BLaER1 treated with 17β-estradiol and CSF1 and Interleukin-3, amounts not matched to agents 10 nM and 100 nM (cell line): ENCODE measurements around the gene MRPL52.
"Not testable (repeated sequence)": the region's sequence is repeated elsewhere in the genome, so short reads cannot be mapped to it uniquely, and the experiment has no call there.

Experiments
- H3K27ac ChIP-seq, 11 experiments: shearing (Covaris generic); formaldehyde crosslinking; 2 replicates each; pipeline ENCODE4 v1.8.1; 2022
- H3K27me3 ChIP-seq, 11 experiments: shearing (Covaris generic); formaldehyde crosslinking; 2 replicates each; pipeline ENCODE4 v1.8.1; 2022
- H3K36me3 ChIP-seq, 11 experiments: shearing (Covaris generic); formaldehyde crosslinking; 2 replicates each; pipeline ENCODE4 v1.8.1; 2022
- H3K4me1 ChIP-seq, 10 experiments: shearing (Covaris generic); formaldehyde crosslinking; 2 replicates each; pipeline ENCODE4 v1.8.1; 2022
- H3K4me2 ChIP-seq, 11 experiments: shearing (Covaris generic); formaldehyde crosslinking; 2 replicates each; pipeline ENCODE4 v1.8.1; 2022
- H3K4me3 ChIP-seq, 10 experiments: shearing (Covaris generic); formaldehyde crosslinking; 2 replicates each; pipeline ENCODE4 v1.8.1; 2022
- H3K9ac ChIP-seq, 11 experiments: shearing (Covaris generic); formaldehyde crosslinking; 2 replicates each; pipeline ENCODE4 v1.8.1; 2022
- H3K9me3 ChIP-seq, 11 experiments: shearing (Covaris generic); formaldehyde crosslinking; replicated peaks in 1 of 11; 2 replicates each; pipeline ENCODE4 v1.8.1; 2022
- H4K20me1 ChIP-seq, 11 experiments: shearing (Covaris generic); formaldehyde crosslinking; 2 replicates each; pipeline ENCODE4 v1.8.1; 2022
- Cebpa-rat ChIP-seq, 11 experiments: shearing (Covaris generic); IDR thresholded peaks; 2 replicates each; pipeline ENCODE4 v1.8.1; 2022

MRPL52 gene

DNA sequence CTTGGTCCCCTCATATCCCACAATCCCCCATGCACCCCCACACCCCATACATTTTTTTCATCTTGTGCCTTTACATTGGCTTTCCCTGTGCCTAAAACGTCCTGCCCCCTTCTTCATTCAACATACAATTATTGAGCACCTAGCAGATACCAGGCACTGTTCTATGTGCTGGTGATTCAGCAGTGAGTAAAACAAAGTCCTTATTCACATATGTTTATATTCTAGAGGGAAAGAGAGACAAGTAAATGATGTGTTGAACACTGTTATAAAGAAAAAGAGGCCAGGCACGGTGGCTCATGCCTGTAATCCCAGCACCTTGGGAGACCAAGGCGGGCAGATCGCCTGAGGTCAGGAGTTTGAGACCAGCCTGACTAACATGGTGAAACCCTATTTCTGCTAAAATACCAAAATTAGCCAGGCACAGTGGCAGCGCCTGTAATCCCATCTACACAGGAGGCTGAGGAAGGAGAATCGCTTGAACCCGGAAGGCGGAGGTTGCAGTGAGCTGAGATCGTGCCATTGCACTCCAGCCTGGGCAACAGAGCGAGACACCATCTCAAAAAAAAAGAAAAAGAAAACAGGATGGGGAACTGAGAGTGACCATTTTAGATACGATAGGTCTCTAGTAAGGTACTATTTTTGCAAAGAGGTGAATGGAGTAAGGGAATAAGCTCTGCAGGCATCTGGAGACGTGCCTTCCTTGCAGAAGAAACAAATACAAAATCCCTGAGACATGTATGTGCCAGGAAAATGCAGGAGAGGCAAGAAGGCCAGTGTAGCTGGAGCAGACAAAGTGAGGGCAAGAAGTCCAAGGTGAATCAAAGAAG, 26.6 kb upstream of the MRPL52 start:
- no peaks in the 10 kb centered on the region for H3K27me3 ChIP-seq
- peak overlapping the region; percentile 3 to 88 (median 52); a peak in 17 of 22 replicates for H3K4me2 ChIP-seq
- no peak for TF ChIP-seq Cebpa-rat (IDR thresholded peaks at IDR 0.05)
- peaks cover 0 to 62% (median 0%) of the 10 kb centered on the region in 11 experiments; a peak in 5 of 22 replicates for H4K20me1 ChIP-seq
- H3K36me3 ChIP-seq, result peaks cover 0 to 64% (median 0%) of the 10 kb centered on the region in 11 experiments; a peak in 7 of 22 replicates
- H3K9me3 ChIP-seq, result no peaks in the 10 kb centered on the region
- no peak overlapping the region for H3K4me3 ChIP-seq
- H3K9ac ChIP-seq, result no peak overlapping the region
- peak overlapping the region in 1 of 11 experiments; percentile 17; a peak in 2 of 22 replicates for H3K27ac ChIP-seq
- peaks cover 0 to 89% (median 48%) of the 10 kb centered on the region in 10 experiments; a peak in 18 of 20 replicates for H3K4me1 ChIP-seq

DNA sequence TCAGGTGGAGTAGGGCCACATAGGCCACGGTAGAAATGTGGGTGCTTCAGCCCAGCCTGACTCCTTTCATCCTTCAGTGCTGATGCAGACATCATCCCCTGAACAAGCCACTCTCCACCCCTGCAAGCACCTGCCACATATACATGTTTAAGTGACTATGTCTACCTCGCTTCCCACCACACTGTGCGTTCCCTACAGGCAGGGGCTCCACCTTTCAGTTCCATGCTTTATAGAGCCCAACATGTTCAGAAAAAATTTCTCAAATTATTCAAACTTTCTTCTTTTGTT, 26.1 kb upstream of the MRPL52 start:
- H3K9me3 ChIP-seq, result no peaks in the 10 kb centered on the region
- no peaks in the 10 kb centered on the region for H3K27me3 ChIP-seq
- H3K9ac ChIP-seq, result no peak overlapping the region
- H3K27ac ChIP-seq, result no peak overlapping the region
- TF ChIP-seq Cebpa-rat (IDR thresholded peaks at IDR 0.05), result no peak
- peaks cover 0 to 67% (median 0%) of the 10 kb centered on the region in 11 experiments; a peak in 5 of 22 replicates for H4K20me1 ChIP-seq
- H3K4me2 ChIP-seq, result peak overlapping the region in 10 of 11 experiments; percentile 3 to 88 (median 57); a peak in 15 of 22 replicates
- peaks cover 0 to 70% (median 0%) of the 10 kb centered on the region in 11 experiments; a peak in 7 of 22 replicates for H3K36me3 ChIP-seq
- H3K4me3 ChIP-seq, result no peak overlapping the region
- peaks cover 0 to 89% (median 44%) of the 10 kb centered on the region in 10 experiments; a peak in 18 of 20 replicates for H3K4me1 ChIP-seq

DNA sequence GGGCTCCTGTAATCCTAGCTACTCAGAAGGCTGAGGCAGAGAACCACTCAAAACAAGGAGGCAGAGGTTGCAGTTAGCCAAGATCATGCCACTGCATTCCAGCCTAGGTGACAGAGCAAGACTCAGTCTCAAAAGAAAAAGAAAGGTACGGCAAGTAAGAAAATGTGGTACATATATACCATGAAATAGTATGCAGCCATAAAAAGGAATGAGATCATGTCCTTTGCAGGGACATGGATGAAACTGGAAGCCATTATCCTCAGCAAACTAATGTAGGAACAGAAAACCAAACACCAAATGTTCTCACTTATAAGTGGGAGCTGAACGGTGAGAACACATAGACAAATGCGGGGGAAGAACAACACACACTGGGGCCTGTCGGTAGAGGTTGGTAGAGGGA, 24.5 kb upstream of the MRPL52 start:
- H3K9me3 ChIP-seq, H3K27ac ChIP-seq, H3K27me3 ChIP-seq, H3K4me3 ChIP-seq, H3K9ac ChIP-seq: not testable (repeated sequence)
- Histone ChIP-seq H3K4me2 (peak overlapping the region in 2 of 11 experiments; percentile 53 to 86; a peak in 2 of 22 replicates), H4K20me1 (peaks cover 0 to 80% (median 0%) of the 10 kb centered on the region in 11 experiments; a peak in 5 of 22 replicates), H3K36me3 (peaks cover 0 to 86% (median 0%) of the 10 kb centered on the region in 11 experiments; a peak in 9 of 22 replicates), H3K4me1 (peaks cover 0 to 89% (median 33%) of the 10 kb centered on the region in 10 experiments; a peak in 17 of 20 replicates)

DNA sequence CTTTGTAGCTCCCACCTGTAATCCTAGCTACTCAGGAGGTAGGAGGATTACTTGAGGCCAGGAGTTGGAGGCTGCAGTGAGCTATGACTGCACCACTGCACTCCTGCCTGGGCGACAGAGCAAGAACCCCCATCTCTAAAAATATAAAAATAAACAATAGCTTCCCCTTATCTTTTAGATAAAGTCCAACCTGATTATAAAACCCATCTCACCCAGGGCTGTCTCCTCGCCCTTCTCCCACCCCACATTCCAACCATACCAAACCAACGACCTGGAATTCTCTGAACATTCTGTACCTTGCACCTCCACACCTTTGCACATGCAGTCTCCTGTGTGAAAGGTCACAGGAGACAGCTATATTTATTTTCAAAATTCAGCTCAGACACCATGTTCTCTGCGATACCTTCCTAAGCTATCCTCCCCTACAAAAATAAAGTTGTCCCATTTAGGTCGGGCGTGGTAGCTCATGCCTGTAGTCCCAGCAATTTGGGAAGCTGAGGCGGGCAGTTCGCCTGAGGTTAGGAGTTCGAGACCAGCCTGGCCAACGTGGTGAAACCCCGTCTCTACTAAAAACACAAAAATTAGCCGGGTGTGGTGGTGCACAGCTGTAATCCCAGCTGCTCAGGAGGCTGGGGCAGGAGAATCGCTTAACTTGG, 22.1 kb upstream of the MRPL52 start:
- H3K9me3 ChIP-seq, result no peaks in the 10 kb centered on the region
- H3K4me1 ChIP-seq, result peaks cover 18 to 87% (median 35%) of the 10 kb centered on the region in 10 experiments
- H3K9ac ChIP-seq, result peak overlapping the region in 1 of 11 experiments; percentile 24; a peak in 1 of 22 replicates
- H3K4me3 ChIP-seq, result no peak overlapping the region
- H4K20me1 ChIP-seq, result peaks cover 0 to 81% (median 0%) of the 10 kb centered on the region in 11 experiments; a peak in 5 of 22 replicates
- H3K27ac ChIP-seq, result no peak overlapping the region
- peak overlapping the region in 5 of 11 experiments; percentile 4 to 98 (median 38); a peak in 7 of 22 replicates for H3K4me2 ChIP-seq
- TF ChIP-seq Cebpa-rat (IDR thresholded peaks at IDR 0.05), result no peak
- H3K36me3 ChIP-seq, result peaks cover 0 to 81% (median 0%) of the 10 kb centered on the region in 11 experiments; a peak in 10 of 22 replicates
- no peaks in the 10 kb centered on the region for H3K27me3 ChIP-seq

GRCh38 chr14:22808388-22809209, 21.1 kb upstream of the MRPL52 start:
- Histone ChIP-seq H3K4me2 (peak overlapping the region in 5 of 11 experiments; percentile 4 to 98 (median 38); a peak in 6 of 22 replicates), H3K9me3 (no peaks in the 10 kb centered on the region), H3K4me3 (peak overlapping the region in 1 of 10 experiments; percentile 24; a peak in 1 of 20 replicates), H3K27me3 (no peaks in the 10 kb centered on the region), H3K36me3 (peaks cover 0 to 78% (median 0%) of the 10 kb centered on the region in 11 experiments; a peak in 10 of 22 replicates), H3K27ac (no peak overlapping the region), H4K20me1 (peaks cover 0 to 70% (median 0%) of the 10 kb centered on the region in 11 experiments; a peak in 5 of 22 replicates), H3K9ac (peak overlapping the region in 1 of 11 experiments; percentile 53; a peak in 1 of 22 replicates), H3K4me1 (peaks cover 21 to 87% (median 34%) of the 10 kb centered on the region in 10 experiments)
- TF ChIP-seq Cebpa-rat (IDR thresholded peaks at IDR 0.05), result no peak

DNA sequence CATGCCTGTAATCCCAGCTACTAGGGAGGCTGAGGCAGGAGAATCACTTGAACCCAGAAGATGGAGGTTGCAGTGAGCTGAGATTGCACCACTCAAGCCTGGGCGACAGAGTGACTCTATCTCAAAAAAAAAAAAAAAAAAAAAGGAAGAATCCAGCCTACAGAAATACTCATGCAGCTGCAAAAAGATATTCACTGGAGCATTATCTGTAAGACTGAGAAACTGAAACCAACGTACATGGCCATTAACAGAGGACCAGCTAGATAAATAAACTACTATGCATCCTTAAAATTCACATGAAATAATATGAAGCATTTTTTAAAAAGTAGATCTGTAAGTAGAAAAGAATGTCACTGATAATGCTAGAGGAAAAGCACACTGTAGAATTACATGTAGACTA, 18.0 kb upstream of the MRPL52 start:
- H3K27me3 ChIP-seq, result no peaks in the 10 kb centered on the region; a peak in 1 of 22 replicates
- no peaks in the 10 kb centered on the region for H3K9me3 ChIP-seq
- H3K4me2 ChIP-seq, result peak overlapping the region; percentile 14 to 98 (median 62); a peak in 21 of 22 replicates
- H3K9ac ChIP-seq, result peak overlapping the region in 4 of 11 experiments; percentile 4 to 60 (median 43); a peak in 2 of 22 replicates
- H3K4me3 ChIP-seq, result peak overlapping the region in 5 of 10 experiments; percentile 20 to 68 (median 41); a peak in 9 of 20 replicates
- H3K27ac ChIP-seq, result peak overlapping the region in 6 of 11 experiments; percentile 7 to 58 (median 39); a peak in 7 of 22 replicates
- H3K36me3 ChIP-seq, result peaks cover 0 to 51% (median 0%) of the 10 kb centered on the region in 11 experiments; a peak in 10 of 22 replicates
- no peak for TF ChIP-seq Cebpa-rat (IDR thresholded peaks at IDR 0.05)
- H4K20me1 ChIP-seq, result peaks cover 0 to 40% (median 0%) of the 10 kb centered on the region in 11 experiments; a peak in 5 of 22 replicates
- H3K4me1 ChIP-seq, result peaks cover 44 to 97% (median 62%) of the 10 kb centered on the region in 10 experiments

- H3K27ac ChIP-seq, result peak overlapping the region in 5 of 11 experiments; percentile 1 to 33 (median 5); a peak in 3 of 22 replicates
- no peaks in the 10 kb centered on the region; a peak in 1 of 22 replicates for H3K27me3 ChIP-seq
- peaks cover 0 to 31% (median 0%) of the 10 kb centered on the region in 11 experiments; a peak in 5 of 22 replicates for H4K20me1 ChIP-seq
- peak overlapping the region; percentile 28 to 98 (median 62); a peak in 21 of 22 replicates for H3K4me2 ChIP-seq
- peaks cover 44 to 99% (median 65%) of the 10 kb centered on the region in 10 experiments for H3K4me1 ChIP-seq
- H3K9ac ChIP-seq, result peak overlapping the region in 3 of 11 experiments; percentile 37 to 69 (median 60); a peak in 5 of 22 replicates
- H3K4me3 ChIP-seq, result peak overlapping the region in 5 of 10 experiments; percentile 30 to 68 (median 45); a peak in 10 of 20 replicates
- no peaks in the 10 kb centered on the region for H3K9me3 ChIP-seq
- no peak for TF ChIP-seq Cebpa-rat (IDR thresholded peaks at IDR 0.05)
- peaks cover 0 to 42% (median 0%) of the 10 kb centered on the region in 11 experiments; a peak in 10 of 22 replicates for H3K36me3 ChIP-seq
Measured at GRCh38 chr14:22812744-22813143, 16.9 kb upstream of the MRPL52 start.
